SK-N-SH (cell line): ENCODE data around the gene HMGXB4.
A peak's percentile ranks its signal among the peaks of the same experiment; 100 is the strongest.

Experiments used
- CHD2 ChIP-seq: fragments of 150-350 bp; IDR thresholded peaks from 2 replicates; pipeline ENCODE4 v1.6.1; 2018; ENCODE audit warnings: low read length; ENCODE audit not compliant: partially characterized antibody
- CTCF ChIP-seq: fragments of 200-600 bp; sonication (generic); IDR thresholded peaks from 2 replicates; pipeline ENCODE4 v1.6.1; 2017; ENCODE audit warnings: antibody characterized with exemption, mild to moderate bottlenecking, moderate library complexity
- EZH2phosphoT487 ChIP-seq: fragments of 200-600 bp; sonication (generic); IDR thresholded peaks from 2 replicates; pipeline ENCODE4 v1.6.1; 2017; ENCODE audit warnings: low read depth, mixed run types, mild to moderate bottlenecking, antibody characterized with exemption, moderate library complexity, borderline replicate concordance
- MAX ChIP-seq: IDR thresholded peaks from 2 replicates; pipeline ENCODE4 v1.4.0; 2012; ENCODE audit warnings: low read depth
- MEF2A ChIP-seq: IDR thresholded peaks from 2 replicates; pipeline ENCODE4 v1.4.0; 2012; ENCODE audit warnings: low read depth, borderline replicate concordance
- MXI1 ChIP-seq: IDR thresholded peaks from 2 replicates; pipeline ENCODE4 v1.6.1; 2012; ENCODE audit warnings: mild to moderate bottlenecking, low read depth, low read length, improper control_type of control experiment
- POLR2AphosphoS5 ChIP-seq: IDR thresholded peaks from 2 replicates; pipeline ENCODE4 v1.6.1; 2012; ENCODE audit warnings: low read depth, low read length
- REST ChIP-seq: IDR thresholded peaks from 2 replicates; pipeline ENCODE4 v1.6.1; 2012; ENCODE audit warnings: mild to moderate bottlenecking, low read depth, low read length, moderate library complexity
- TAF1 ChIP-seq: IDR thresholded peaks from 2 replicates; pipeline ENCODE4 v1.6.1; 2012; ENCODE audit warnings: low read depth, mild to moderate bottlenecking, low read length, moderate library complexity, borderline replicate concordance
- TEAD4 ChIP-seq: IDR thresholded peaks from 2 replicates; pipeline ENCODE4 v1.4.0; 2012; ENCODE audit warnings: mild to moderate bottlenecking, borderline replicate concordance; ENCODE audit not compliant: insufficient read depth

GRCh38 chr22:35330258-35330861, 73.1 kb downstream of the HMGXB4 start:
- TF ChIP-seq TAF1 (no peak), CTCF (no peak), MAX (peak; percentile 80), TEAD4 (no peak), CHD2 (no peak), REST (no peak), POLR2AphosphoS5 (no peak), MXI1 (no peak), MEF2A (no peak), EZH2phosphoT487 (no peak)
